Breast epithelium (tissue), 3 donors: ENCODE data around the gene LRRC74A.

Experiments
- CTCF ChIP-seq, 3 donors: fragments of 450-650 bp; IDR thresholded peaks; one replicate each; pipeline ENCODE4 v1.5.1; 2016 to 2017; ENCODE audit warnings: antibody characterized with exemption in 3 of 3, mild to moderate bottlenecking in 3 of 3, moderate library complexity in 3 of 3
- POLR2A ChIP-seq: fragments of 450-650 bp; IDR thresholded peaks from one replicate; pipeline ENCODE4 v1.6.1; 2016; ENCODE audit warnings: antibody characterized with exemption, mild to moderate bottlenecking, moderate library complexity

- no peak for TF ChIP-seq POLR2A
- TF ChIP-seq CTCF (IDR thresholded peaks at IDR 0.05), result no peak
These were observed 46.2 kb upstream of the LRRC74A start for GRCh38 chr14:76780058-76780345.
